ENCODE measurements around the gene CRACDL. TPM values are rescaled to one million over a fixed set of nuclear protein-coding genes. Genes with fewer than 3 reads are reported as not detected.

CRACDL gene
- total RNA-seq, 1 donor, result not detected

GRCh38 chr2:98935111-98935770 lies 784 bp downstream of the CRACDL start:
- peaks cover 55% of the 10 kb centered on the region for H3K27me3 ChIP-seq (ENCODE audit: insufficient read depth, low read length)
- H3K27ac ChIP-seq (ENCODE audit: low read depth, low read length), result no peak overlapping the region
- no peaks in the 10 kb centered on the region for H4K20me1 ChIP-seq (ENCODE audit: insufficient read depth, low read length)
- peak; percentile 83 for DNase-seq (ENCODE audit: insufficient read length, low spot score, missing footprints)
- H3K36me3 ChIP-seq (ENCODE audit: insufficient read depth, low read length), result no peaks in the 10 kb centered on the region
- no peaks in the 10 kb centered on the region for H3K79me2 ChIP-seq (ENCODE audit: insufficient read depth, low read length)
- H2AFZ ChIP-seq (ENCODE audit: low read length), result no peak overlapping the region
- no peak overlapping the region for H3K4me3 ChIP-seq (ENCODE audit: insufficient read depth, low read length)
- peak overlapping the region; percentile 66 for H3K4me2 ChIP-seq (ENCODE audit: insufficient read depth, low read length)
- TF ChIP-seq CTCF (IDR thresholded peaks at IDR 0.05; ENCODE audit: extremely low read depth, low read depth, low read length), result no peak
- H3K4me1 ChIP-seq (ENCODE audit: insufficient read depth, low read length), result no peaks in the 10 kb centered on the region
- H3K9me3 ChIP-seq (ENCODE audit: low read depth, low read length), result no peaks in the 10 kb centered on the region

- Histone ChIP-seq H3K4me2 (ENCODE audit: insufficient read depth, low read length) (no peak overlapping the region), H3K27me3 (ENCODE audit: insufficient read depth, low read length) (peaks cover 35% of the 10 kb centered on the region), H3K36me3 (ENCODE audit: insufficient read depth, low read length) (no peaks in the 10 kb centered on the region), H3K4me3 (ENCODE audit: insufficient read depth, low read length) (no peak overlapping the region), H3K79me2 (ENCODE audit: insufficient read depth, low read length) (no peaks in the 10 kb centered on the region), H3K27ac (ENCODE audit: low read depth, low read length) (no peak overlapping the region), H3K9me3 (ENCODE audit: low read depth, low read length) (no peaks in the 10 kb centered on the region), H3K4me1 (ENCODE audit: insufficient read depth, low read length) (no peaks in the 10 kb centered on the region), H2AFZ (ENCODE audit: low read length) (no peak overlapping the region), H4K20me1 (ENCODE audit: insufficient read depth, low read length) (no peaks in the 10 kb centered on the region)
- no peak for TF ChIP-seq CTCF (IDR thresholded peaks at IDR 0.05; ENCODE audit: extremely low read depth, low read depth, low read length)
- peak; percentile 45 for DNase-seq (ENCODE audit: insufficient read length, low spot score, missing footprints)
These were observed 3.2 kb downstream of the CRACDL start for GRCh38 chr2:98932778-98933343.

DNA sequence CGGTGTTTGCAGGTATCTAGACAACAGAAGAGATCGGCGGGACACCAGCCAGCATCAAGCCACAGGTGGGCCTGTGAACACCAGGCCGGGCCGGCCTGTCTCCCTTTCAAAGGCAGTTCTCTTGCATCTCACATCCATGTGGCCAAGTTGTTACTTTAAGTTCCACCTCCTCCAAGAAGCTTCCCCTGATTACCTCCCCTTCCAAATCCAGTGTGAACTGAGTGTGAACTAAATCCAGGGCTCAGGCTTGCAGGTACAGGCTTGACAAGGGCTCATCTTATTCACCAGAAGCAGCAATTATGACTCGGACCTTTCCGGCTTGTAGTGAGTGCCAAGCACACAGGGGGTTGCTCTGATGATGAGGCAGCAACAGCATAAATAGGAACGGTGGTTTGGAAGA lies 3.9 kb downstream of the CRACDL start:
- H3K4me1 ChIP-seq (ENCODE audit: insufficient read depth, low read length), result no peaks in the 10 kb centered on the region
- TF ChIP-seq CTCF (IDR thresholded peaks at IDR 0.05; ENCODE audit: extremely low read depth, low read depth, low read length), result no peak

DNA sequence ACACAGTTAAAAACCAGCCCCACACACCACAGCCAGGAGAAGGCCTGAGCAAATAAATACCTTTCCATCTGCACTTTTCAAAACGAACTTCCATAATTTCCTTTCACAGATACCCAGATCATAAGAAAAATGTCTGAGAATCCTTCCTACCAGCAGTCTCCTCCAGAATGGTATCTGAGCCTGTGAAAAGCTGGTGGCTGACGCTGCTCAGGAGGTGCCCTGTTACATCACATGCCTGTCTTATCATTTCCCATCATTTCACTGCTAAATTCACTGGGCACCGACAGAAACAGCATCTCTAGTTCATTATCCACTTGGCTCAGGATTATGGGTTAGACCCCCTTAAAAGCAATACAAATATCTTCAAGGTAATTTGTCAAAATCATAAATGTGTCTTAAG lies 4.4 kb downstream of the CRACDL start:
- no peaks in the 10 kb centered on the region for H4K20me1 ChIP-seq (ENCODE audit: insufficient read depth, low read length)
- no peak overlapping the region for H3K4me3 ChIP-seq (ENCODE audit: insufficient read depth, low read length)

More for the DNA sequence above, 3.9 kb downstream of the CRACDL start:
- no peak overlapping the region for H3K4me2 ChIP-seq (ENCODE audit: insufficient read depth, low read length)
- H3K9me3 ChIP-seq (ENCODE audit: low read depth, low read length), result no peaks in the 10 kb centered on the region
- H3K27me3 ChIP-seq (ENCODE audit: insufficient read depth, low read length), result peaks cover 28% of the 10 kb centered on the region
- DNase-seq (ENCODE audit: insufficient read length, low spot score, missing footprints), result peak; percentile 54
- H3K79me2 ChIP-seq (ENCODE audit: insufficient read depth, low read length), result no peaks in the 10 kb centered on the region
- no peak overlapping the region for H2AFZ ChIP-seq (ENCODE audit: low read length)
- H3K27ac ChIP-seq (ENCODE audit: low read depth, low read length), result no peak overlapping the region
- H4K20me1 ChIP-seq (ENCODE audit: insufficient read depth, low read length), result no peaks in the 10 kb centered on the region
- H3K36me3 ChIP-seq (ENCODE audit: insufficient read depth, low read length), result no peaks in the 10 kb centered on the region
- H3K4me3 ChIP-seq (ENCODE audit: insufficient read depth, low read length), result no peak overlapping the region

More for the DNA sequence above, 4.4 kb downstream of the CRACDL start:
- Histone ChIP-seq H3K27me3 (ENCODE audit: insufficient read depth, low read length) (peaks cover 23% of the 10 kb centered on the region), H2AFZ (ENCODE audit: low read length) (no peak overlapping the region), H3K79me2 (ENCODE audit: insufficient read depth, low read length) (no peaks in the 10 kb centered on the region), H3K36me3 (ENCODE audit: insufficient read depth, low read length) (no peaks in the 10 kb centered on the region), H3K27ac (ENCODE audit: low read depth, low read length) (no peak overlapping the region), H3K4me1 (ENCODE audit: insufficient read depth, low read length) (peaks cover 3% of the 10 kb centered on the region), H3K9me3 (ENCODE audit: low read depth, low read length) (no peaks in the 10 kb centered on the region), H3K4me2 (ENCODE audit: insufficient read depth, low read length) (no peak overlapping the region)
- TF ChIP-seq CTCF (IDR thresholded peaks at IDR 0.05; ENCODE audit: extremely low read depth, low read depth, low read length), result no peak
- no peak for DNase-seq (ENCODE audit: insufficient read length, low spot score, missing footprints)

Measured in osteoblast (primary cell).